H1 (cell line): Measurements from ENCODE around the gene TMEM18. TPM values are rescaled to one million over a fixed set of nuclear protein-coding genes. Genes with fewer than 3 reads are reported as not detected.

Source experiments
- CTCF ChIA-PET: fragments of 300-600 bp; sonication (Branson Sonifier 250); formaldehyde crosslinking; loops from one replicate; lab custom pipeline; 2021; ENCODE audit not compliant: partially characterized antibody; lab: Charles Lee
- POLR2A ChIA-PET: fragments of 300-600 bp; sonication (Branson Sonifier 250); formaldehyde crosslinking; loops from one replicate; lab custom pipeline; 2021; ENCODE audit warnings: inconsistent platforms; ENCODE audit not compliant: partially characterized antibody; lab: Charles Lee
- DNase-seq, 2 experiments: peaks; one replicate each; pipeline versions ENCODE4 v3.0.0 to v3.0.0-alpha.2; 2010 to 2022; ENCODE audit warnings: low spot score in 2 of 2, low read depth in 1 of 2, mixed read lengths in 1 of 2
- FAIRE-seq: peaks from 2 replicates; lab custom pipeline; 2011; peaks lifted over from hg19 to GRCh38; lab: Jason Lieb, UNC
- H2AFZ ChIP-seq: 2 replicates; pipeline ENCODE4 v1.8.1; 2012; ENCODE audit warnings: low read length, inconsistent platforms
- H2AK5ac ChIP-seq: 2 replicates; pipeline ENCODE4 v1.6.1; 2013; ENCODE audit warnings: low read depth, low read length
- H2BK120ac ChIP-seq: replicated peaks from 2 replicates; pipeline ENCODE3; 2013; ENCODE audit warnings: low read depth, low read length, inconsistent platforms
- H2BK12ac ChIP-seq: 2 replicates; pipeline ENCODE4 v1.6.1; 2013; ENCODE audit warnings: low read depth, low read length
- H2BK15ac ChIP-seq: 2 replicates; pipeline ENCODE4 v1.6.1; 2013; ENCODE audit warnings: low read length
- H2BK20ac ChIP-seq: 2 replicates; pipeline ENCODE4 v1.6.1; 2013; ENCODE audit warnings: low read length
- H2BK5ac ChIP-seq: 2 replicates; pipeline ENCODE4 v1.6.1; 2013; ENCODE audit warnings: low read depth, low read length
- H3K14ac ChIP-seq: 2 replicates; pipeline ENCODE4 v1.6.1; 2013; ENCODE audit warnings: inconsistent platforms; ENCODE audit not compliant: insufficient read length
- H3K18ac ChIP-seq: 2 replicates; pipeline ENCODE4 v1.6.1; 2013; ENCODE audit warnings: low read length; ENCODE audit errors: extremely low read depth
- H3K23ac ChIP-seq: 2 replicates; pipeline ENCODE4 v1.6.1; 2013; ENCODE audit warnings: inconsistent platforms; ENCODE audit not compliant: insufficient read length
- H3K23me2 ChIP-seq: 2 replicates; pipeline ENCODE4 v1.6.1; 2013; ENCODE audit warnings: low read depth, low read length
- H3K27ac ChIP-seq: 2 replicates; pipeline ENCODE4 v1.6.1; 2011; ENCODE audit warnings: low read depth, low read length, inconsistent platforms
- H3K27me3 ChIP-seq, 4 experiments: replicated peaks in 1 of 4; 1 replicate in 1 of 4; 2 replicates in 3 of 4; pipeline versions ENCODE4 v1.6.1 to v1.8.1; 2011 to 2013; ENCODE audit warnings: low read length in 3 of 4, mild to moderate bottlenecking in 3 of 4, inconsistent platforms in 2 of 4, mixed read lengths in 2 of 4, moderate library complexity in 1 of 4; ENCODE audit not compliant: control insufficient read depth in 3 of 4, insufficient read depth in 3 of 4; ENCODE audit errors: extremely low read depth in 1 of 4
- H3K36me3 ChIP-seq, 4 experiments: 2 replicates each; pipeline versions ENCODE4 v1.6.1 to v1.8.1; 2011 to 2013; ENCODE audit warnings: mild to moderate bottlenecking in 4 of 4, low read length in 3 of 4, moderate library complexity in 2 of 4, control low read depth in 1 of 4, inconsistent platforms in 1 of 4; ENCODE audit not compliant: insufficient read depth in 4 of 4, control insufficient read depth in 2 of 4
- H3K4ac ChIP-seq: replicated peaks from 2 replicates; pipeline ENCODE3; 2013; ENCODE audit warnings: low read length, low read depth, mixed read lengths, inconsistent platforms; ENCODE audit not compliant: insufficient read length
- H3K4me1 ChIP-seq, 4 experiments: replicated peaks in 1 of 4; 1 replicate in 1 of 4; 2 replicates in 3 of 4; pipeline versions ENCODE4 v1.6.1 to v1.8.1; 2011 to 2013; ENCODE audit warnings: low read length in 3 of 4, inconsistent platforms in 2 of 4, mixed read lengths in 1 of 4; ENCODE audit not compliant: insufficient read depth in 4 of 4, control insufficient read depth in 3 of 4
- H3K4me2 ChIP-seq, 2 experiments: 2 replicates each; pipeline versions ENCODE4 v1.6.1 to v1.8.1; 2011 to 2013; ENCODE audit warnings: low read depth in 2 of 2, low read length in 2 of 2, control low read depth in 1 of 2, inconsistent platforms in 1 of 2, mild to moderate bottlenecking in 1 of 2; ENCODE audit not compliant: insufficient read depth in 1 of 2
- H3K4me3 ChIP-seq, 4 experiments: fragments of 200-600, 300-600 bp in 1 of 4; sonication (generic), shearing (Covaris generic), sonication (Bioruptor Twin) in 1 of 4; 2 replicates each; pipeline versions ENCODE4 v1.5.1 to v1.8.1; 2011 to 2016; ENCODE audit warnings: low read length in 4 of 4, low read depth in 3 of 4, control low read depth in 2 of 4, inconsistent platforms in 2 of 4, mild to moderate bottlenecking in 2 of 4, mixed read lengths in 1 of 4, moderate library complexity in 1 of 4; ENCODE audit not compliant: insufficient read depth in 2 of 4; ENCODE audit errors: extremely low read depth in 1 of 4
- H3K56ac ChIP-seq: replicated peaks from 2 replicates; pipeline ENCODE3; 2013; ENCODE audit warnings: low read depth, mild to moderate bottlenecking, mixed read lengths, low read length, inconsistent platforms; ENCODE audit not compliant: insufficient read length
- H3K79me1 ChIP-seq: 2 replicates; pipeline ENCODE4 v1.6.1; 2013; ENCODE audit warnings: low read depth, low read length, control low read depth
- H3K79me2 ChIP-seq, 2 experiments: 2 replicates each; pipeline versions ENCODE4 v1.6.1 to v1.8.1; 2012 to 2013; ENCODE audit warnings: low read length in 2 of 2, mild to moderate bottlenecking in 2 of 2, inconsistent platforms in 1 of 2; ENCODE audit not compliant: insufficient read depth in 2 of 2, control insufficient read depth in 1 of 2
- H3K9ac ChIP-seq, 4 experiments: replicated peaks in 1 of 4; 1 replicate in 1 of 4; 2 replicates in 3 of 4; pipeline versions ENCODE4 v1.6.1 to v1.8.1; 2011 to 2013; ENCODE audit warnings: low read depth in 3 of 4, low read length in 3 of 4, control low read depth in 2 of 4, mild to moderate bottlenecking in 2 of 4, moderate library complexity in 2 of 4, inconsistent platforms in 1 of 4; ENCODE audit errors: extremely low read depth in 1 of 4
- H3K9me3 ChIP-seq, 2 experiments: 2 replicates each; pipeline versions ENCODE4 v1.6.1 to v1.8.1; 2012 to 2013; ENCODE audit warnings: mild to moderate bottlenecking in 2 of 2, moderate library complexity in 2 of 2, control low read depth in 1 of 2, inconsistent platforms in 1 of 2, low read depth in 1 of 2, low read length in 1 of 2, mixed read lengths in 1 of 2; ENCODE audit not compliant: insufficient read depth in 2 of 2
- H4K20me1 ChIP-seq, 2 experiments: replicated peaks in 1 of 2; 2 replicates each; pipeline versions ENCODE3 to v1.8.1; 2011 to 2013; ENCODE audit warnings: inconsistent platforms in 2 of 2, low read length in 2 of 2, mild to moderate bottlenecking in 1 of 2; ENCODE audit not compliant: insufficient read depth in 2 of 2, control insufficient read depth in 1 of 2
- H4K5ac ChIP-seq: 2 replicates; pipeline ENCODE4 v1.6.1; 2013; ENCODE audit warnings: low read length, low read depth, mixed read lengths, inconsistent platforms; ENCODE audit not compliant: insufficient read length
- H4K8ac ChIP-seq: 2 replicates; pipeline ENCODE4 v1.8.0; 2013; ENCODE audit warnings: mild to moderate bottlenecking, moderate library complexity, low read length, inconsistent platforms; ENCODE audit not compliant: insufficient read depth; ENCODE audit errors: extremely low read depth
- H4K91ac ChIP-seq: replicated peaks from 2 replicates; pipeline ENCODE3; 2013; ENCODE audit warnings: low read length, mixed read lengths, inconsistent platforms; ENCODE audit not compliant: insufficient read length
- BACH1 ChIP-seq: IDR thresholded peaks from 2 replicates; pipeline ENCODE4 v1.6.1; 2012; ENCODE audit warnings: low read length, improper control_type of control experiment
- EZH2 ChIP-seq: fragments of 200-600 bp; sonication (generic); IDR thresholded peaks from 2 replicates; pipeline ENCODE4 v1.7.1; 2012; ENCODE audit warnings: low read depth, mild to moderate bottlenecking, moderate library complexity, low read length, inconsistent platforms; ENCODE audit not compliant: severe bottlenecking
- HDAC2 ChIP-seq, 2 experiments: fragments of 300-600 bp in 1 of 2; sonication (generic) in 1 of 2; IDR thresholded peaks; 2 replicates each; pipeline ENCODE4 v1.6.1; 2011 to 2012; ENCODE audit warnings: low read depth in 2 of 2, low read length in 2 of 2, mild to moderate bottlenecking in 2 of 2, moderate library complexity in 2 of 2, borderline replicate concordance in 1 of 2, inconsistent platforms in 1 of 2
- HDAC6 ChIP-seq: IDR thresholded peaks from one replicate; pipeline ENCODE4 v1.7.1; 2012; ENCODE audit warnings: low read depth, mild to moderate bottlenecking, inconsistent platforms, low read length, moderate library complexity
- JUND ChIP-seq: IDR thresholded peaks from 2 replicates; pipeline ENCODE4 v1.6.1; 2011; ENCODE audit warnings: mild to moderate bottlenecking, improper control_type of control experiment, low read length
- NANOG ChIP-seq: IDR thresholded peaks from 2 replicates; pipeline ENCODE4 v1.6.1; 2011; ENCODE audit warnings: low read length, low read depth, mild to moderate bottlenecking, inconsistent platforms; ENCODE audit not compliant: insufficient read depth, poor library complexity, severe bottlenecking
- RAD21 ChIP-seq, 2 experiments: IDR thresholded peaks in 1 of 2; conservative IDR thresholded peaks in 1 of 2; 2 replicates each; pipeline ENCODE4 v1.6.1; 2011; ENCODE audit warnings: low read depth in 2 of 2, low read length in 2 of 2, improper control_type of control experiment in 1 of 2, inconsistent platforms in 1 of 2, mild to moderate bottlenecking in 1 of 2, moderate library complexity in 1 of 2
- RFX5 ChIP-seq: IDR thresholded peaks from 2 replicates; pipeline ENCODE4 v1.6.1; 2011; ENCODE audit warnings: low read depth, low read length, improper control_type of control experiment, borderline replicate concordance
- SIN3A ChIP-seq, 2 experiments: IDR thresholded peaks in 1 of 2; conservative IDR thresholded peaks in 1 of 2; 2 replicates each; pipeline ENCODE4 v1.6.1; 2011 to 2012; ENCODE audit warnings: low read length in 2 of 2, improper control_type of control experiment in 1 of 2, low read depth in 1 of 2, mild to moderate bottlenecking in 1 of 2
- SP2 ChIP-seq: IDR thresholded peaks from 2 replicates; pipeline ENCODE4 v1.6.1; 2012; ENCODE audit warnings: mild to moderate bottlenecking, low read length, inconsistent platforms
- ZNF274 ChIP-seq: IDR thresholded peaks from 2 replicates; pipeline ENCODE4 v1.7.0; 2012; ENCODE audit warnings: low read length, borderline replicate concordance; ENCODE audit errors: extremely low read depth
- WGBS, 2 experiments: shearing (Covaris generic) in 1 of 2; methylation state at CpG; one replicate each; pipeline versions ENCODE4 v1.1.6 to v1.1.7; 2013 to 2015; ENCODE audit warnings: low lambda C conversion rate in 2 of 2, mixed read lengths in 2 of 2, inconsistent platforms in 1 of 2, low coverage in 1 of 2, missing lambda C conversion rate in 1 of 2; ENCODE audit not compliant: insufficient replicate concordance in 2 of 2, insufficient coverage in 1 of 2, insufficient read length in 1 of 2; ENCODE audit errors: extremely low coverage in 1 of 2, missing lambda C conversion rate in 1 of 2; 5-methylcytosine and 5-hydroxymethylcytosine counted together
- polyA plus RNA-seq, 7 experiments: library from polyadenylated mRNA; depleted of rRNA in 3 of 7; stranded (reverse) in 5 of 7; unstranded in 2 of 7; fragments of >200 nt in 5 of 7; fragments of 200-250 nt in 2 of 7; gene quantifications; 1 replicate in 5 of 7; 2 replicates in 1 of 7; 4 replicates in 1 of 7; pipeline versions ENCODE4 v1.2.1 to v1.2.3, GENCODE V29; 2011 to 2013; ENCODE audit warnings: missing spikeins in 2 of 7, mixed read lengths in 2 of 7
- total RNA-seq: library from RNA; stranded (reverse); fragmentation: NEBNext Ultra II Directional; extraction: Animal tissue kit (Norgen Biotek cat#: 25700); gene quantifications from 2 replicates; pipeline ENCODE4 v1.2.1, GENCODE V29; 2021

Gene TMEM18
- total and polyA plus RNA-seq, 2 of the 8 experiments (the other 6 are each of a cell fraction or from before 2014, with no cell fraction given) = 22.4 to 27.1 TPM

- Histone ChIP-seq H4K8ac (peak overlapping the region; percentile 62; the same call in 1 of the 2 replicates), H4K20me1 (peaks cover 12 to 13% of the 10 kb centered on the region in 2 experiments), H4K5ac (peak overlapping the region; percentile 29), H2AFZ (no peak overlapping the region), H2AK5ac (no peak overlapping the region), H2BK15ac (no peak overlapping the region), H3K27me3 (no peaks in the 10 kb centered on the region), H3K9me3 (no peaks in the 10 kb centered on the region), H2BK12ac (no peak overlapping the region), H2BK5ac (peak overlapping the region; percentile 69; the same call in 1 of the 2 replicates), H3K4me2 (peak overlapping the region; percentile 64 to 84), H3K79me1 (peaks cover 14% of the 10 kb centered on the region), H3K9ac (peak overlapping the region; percentile 52 to 71 (median 67); a peak in 6 of 7 replicates), H2BK120ac (no peak overlapping the region), H3K14ac (no peak overlapping the region), H3K4me3 (peak overlapping the region; percentile 73 to 85 (median 76)), H3K23ac (no peak overlapping the region), H3K36me3 (peaks cover 0 to 9% (median 3%) of the 10 kb centered on the region in 4 experiments; a peak in 1 of 8 replicates), H3K79me2 (peaks cover 0 to 32% of the 10 kb centered on the region in 2 experiments; a peak in 2 of 4 replicates), H4K91ac (no peak overlapping the region), H3K27ac (no peak overlapping the region), H3K4ac (no peak overlapping the region), H3K18ac (peak overlapping the region; percentile 36), H3K4me1 (peaks cover 2 to 14% (median 8%) of the 10 kb centered on the region in 4 experiments), H2BK20ac (no peak overlapping the region), H3K23me2 (peaks cover 2% of the 10 kb centered on the region; the same call in 1 of the 2 replicates), H3K56ac (no peak overlapping the region)
- CTCF ChIA-PET = no interaction called here
- POLR2A ChIA-PET = interaction anchor here (0.6 to 3.1 kb wide), 5 partner anchors 8 to 1062 kb away, joined by 3 to 13 read pairs (median 5); no protein-coding TSS in a partner anchor
- DNase-seq (peak; percentile 66 to 76), FAIRE-seq (no peak)
- 20% methylated on average over 16 of the region's 21 CpGs; no CpG with 5 or more reads in 1 of the 2 experiments for WGBS, 2 experiments
- TF ChIP-seq SP2 (no peak), RAD21 (IDR thresholded peaks at IDR 0.05 in 1 of 2, conservative IDR thresholded peaks at IDR 0.05 in 1 of 2; ENCODE audit: low read depth in 2 of 2, low read length in 2 of 2) (peak; percentile 44 to 58), RFX5 (no peak), SIN3A (conservative IDR thresholded peaks at IDR 0.05 in 1 of 2, IDR thresholded peaks at IDR 0.05 in 1 of 2; ENCODE audit: low read depth in 1 of 2, low read length in 2 of 2) (peak in 1 of 2 experiments; percentile 88; a peak in 2 of 4 replicates), BACH1 (peak; percentile 98), JUND (no peak), EZH2 (no peak), ZNF274 (no peak), NANOG (no peak), HDAC6 (no peak), HDAC2 (IDR thresholded peaks at IDR 0.05; ENCODE audit: borderline replicate concordance in 1 of 2, low read depth in 2 of 2, low read length in 2 of 2) (peak in 1 of 2 experiments; percentile 87; a peak in 2 of 4 replicates)
Observed at GRCh38 chr2:675982-676646, 1.1 kb downstream of the TMEM18 start.
